Adrenal gland (tissue), 5 donors: ENCODE data around the gene WWC2.

Source experiments
- CTCF ChIP-seq, 6 experiments: fragments of 450-650 bp in 4 of 6; fragments of 200-600 bp in 2 of 6; sonication (generic) in 1 of 6; IDR thresholded peaks; 1 replicate in 5 of 6; 2 replicates in 1 of 6; pipeline versions ENCODE4 v1.5.1 to v1.8.0; 2016 to 2021; ENCODE audit warnings: antibody characterized with exemption in 6 of 6, mild to moderate bottlenecking in 2 of 6, moderate library complexity in 1 of 6
- POLR2A ChIP-seq, 2 donors: fragments of 450-650 bp; IDR thresholded peaks; one replicate each; pipeline ENCODE4 v1.6.1; 2017; ENCODE audit warnings: antibody characterized with exemption in 2 of 2, mild to moderate bottlenecking in 2 of 2, moderate library complexity in 1 of 2
- donor health status: DM: no; HTN: no; CAD: no.

GRCh38 chr4:183164963-183165362 lies 65.9 kb downstream of the WWC2 start:
- TF ChIP-seq CTCF (IDR thresholded peaks at IDR 0.05) (no peak), POLR2A (IDR thresholded peaks at IDR 0.05) (no peak)
